H9 (cell line): ENCODE data around the gene RPS14. TPM values are rescaled to one million over a fixed set of nuclear protein-coding genes. Genes with fewer than 3 reads are reported as not detected.
A peak's percentile ranks its signal among the peaks of the same experiment; 100 is the strongest.

Experiments used
- DNase-seq: peaks from one replicate; pipeline ENCODE4 v3.0.0-alpha.2; 2017
- H2AFZ ChIP-seq: one replicate; pipeline ENCODE4 v1.6.1; 2013; ENCODE audit warnings: mild to moderate bottlenecking, low read length, control low read depth, moderate library complexity
- H2AK5ac ChIP-seq: 2 replicates; pipeline ENCODE4 v1.6.1; 2013; ENCODE audit warnings: low read length, control low read depth, mixed read lengths; ENCODE audit not compliant: insufficient read length
- H2BK120ac ChIP-seq: one replicate; pipeline ENCODE4 v1.6.1; 2013; ENCODE audit warnings: low read depth, mild to moderate bottlenecking, low read length, control low read depth, inconsistent platforms; ENCODE audit not compliant: poor library complexity, severe bottlenecking
- H2BK12ac ChIP-seq: 2 replicates; pipeline ENCODE4 v1.6.1; 2013; ENCODE audit warnings: low read length, control low read depth, mixed read lengths, low read depth; ENCODE audit not compliant: insufficient read length
- H2BK15ac ChIP-seq: 2 replicates; pipeline ENCODE4 v1.6.1; 2013; ENCODE audit warnings: low read depth, low read length, control low read depth
- H2BK20ac ChIP-seq: one replicate; pipeline ENCODE4 v1.6.1; 2013; ENCODE audit warnings: low read depth, mild to moderate bottlenecking, low read length, control low read depth, inconsistent platforms; ENCODE audit not compliant: poor library complexity, severe bottlenecking
- H2BK5ac ChIP-seq: 2 replicates; pipeline ENCODE4 v1.6.1; 2013; ENCODE audit warnings: low read length, control low read depth, mixed read lengths; ENCODE audit not compliant: insufficient read length
- H3K14ac ChIP-seq: 2 replicates; pipeline ENCODE4 v1.6.1; 2013; ENCODE audit warnings: low read length, control low read depth; ENCODE audit not compliant: insufficient read depth
- H3K18ac ChIP-seq: 2 replicates; pipeline ENCODE4 v1.6.1; 2013; ENCODE audit warnings: low read depth, mild to moderate bottlenecking, mixed read lengths, low read length, control low read depth; ENCODE audit not compliant: insufficient read length
- H3K23ac ChIP-seq: 2 replicates; pipeline ENCODE4 v1.6.1; 2013; ENCODE audit warnings: low read length, control low read depth, mixed read lengths, low read depth; ENCODE audit not compliant: insufficient read length
- H3K23me2 ChIP-seq: 2 replicates; pipeline ENCODE4 v1.6.1; 2013; ENCODE audit warnings: low read depth, mild to moderate bottlenecking, mixed read lengths, low read length, control low read depth; ENCODE audit not compliant: insufficient read length, poor library complexity, severe bottlenecking
- H3K27ac ChIP-seq: 2 replicates; pipeline ENCODE4 v1.5.1; 2013; ENCODE audit warnings: low read length, control low read depth, mixed read lengths, low read depth; ENCODE audit not compliant: insufficient read length
- H3K27me3 ChIP-seq: 2 replicates; pipeline ENCODE4 v1.6.1; 2013; ENCODE audit warnings: low read length, control low read depth, inconsistent platforms; ENCODE audit not compliant: insufficient read depth
- H3K4ac ChIP-seq: 2 replicates; pipeline ENCODE4 v1.6.1; 2013; ENCODE audit warnings: low read depth, mild to moderate bottlenecking, control low read depth, inconsistent platforms, low read length, moderate library complexity
- H3K4me1 ChIP-seq: 2 replicates; pipeline ENCODE4 v1.6.1; 2013; ENCODE audit warnings: low read length, control low read depth, inconsistent platforms; ENCODE audit not compliant: insufficient read depth
- H3K4me2 ChIP-seq: 2 replicates; pipeline ENCODE4 v1.6.1; 2013; ENCODE audit warnings: low read length, control low read depth, mixed read lengths; ENCODE audit not compliant: insufficient read length, insufficient read depth
- H3K56ac ChIP-seq: 2 replicates; pipeline ENCODE4 v1.6.1; 2013; ENCODE audit warnings: low read depth, mild to moderate bottlenecking, mixed read lengths, low read length, control low read depth; ENCODE audit not compliant: insufficient read length
- H3K79me1 ChIP-seq: 2 replicates; pipeline ENCODE4 v1.6.1; 2013; ENCODE audit warnings: low read depth, mild to moderate bottlenecking, moderate library complexity, low read length, control low read depth, inconsistent platforms; ENCODE audit not compliant: insufficient read depth, poor library complexity, severe bottlenecking
- H3K79me2 ChIP-seq: 2 replicates; pipeline ENCODE4 v1.6.1; 2013; ENCODE audit warnings: low read length, control low read depth, inconsistent platforms; ENCODE audit not compliant: insufficient read depth
- H3K9ac ChIP-seq: 2 replicates; pipeline ENCODE4 v1.6.1; 2013; ENCODE audit warnings: low read length, control low read depth, mixed read lengths; ENCODE audit not compliant: insufficient read length; ENCODE audit errors: extremely low read depth
- H3K9me3 ChIP-seq: one replicate; pipeline ENCODE4 v1.6.1; 2013; ENCODE audit warnings: low read depth, low read length, inconsistent platforms; ENCODE audit not compliant: control insufficient read depth
- H3T11ph ChIP-seq: one replicate; pipeline ENCODE4 v1.6.1; 2013; ENCODE audit warnings: mild to moderate bottlenecking, low read length, control low read depth, inconsistent platforms
- H4K20me1 ChIP-seq: one replicate; pipeline ENCODE4 v1.6.1; 2013; ENCODE audit not compliant: control insufficient read depth, insufficient read length, insufficient read depth
- H4K5ac ChIP-seq: 2 replicates; pipeline ENCODE4 v1.6.1; 2013; ENCODE audit warnings: low read depth, mild to moderate bottlenecking, mixed read lengths, low read length, control low read depth; ENCODE audit not compliant: insufficient read length
- H4K8ac ChIP-seq: replicated peaks from 2 replicates; pipeline ENCODE4 v1.6.1; 2013; ENCODE audit warnings: low read length, control low read depth, mixed read lengths, low read depth; ENCODE audit not compliant: insufficient read length
- H4K91ac ChIP-seq: 2 replicates; pipeline ENCODE4 v1.6.1; 2013; ENCODE audit warnings: low read depth, mild to moderate bottlenecking, moderate library complexity, mixed read lengths, low read length, control low read depth; ENCODE audit not compliant: insufficient read length
- H3K27ac Mint-ChIP-seq, 3 experiments: 2 replicates in 2 of 3; 3 replicates in 1 of 3; pipeline ENCODE4 v1.8.0; 2020 to 2021; ENCODE audit warnings: mixed read lengths in 3 of 3, mild to moderate bottlenecking in 1 of 3, moderate library complexity in 1 of 3
- H3K27me3 Mint-ChIP-seq: 2 replicates; pipeline ENCODE4 v1.8.0; 2021; ENCODE audit warnings: low read depth, mild to moderate bottlenecking, moderate library complexity, mixed read lengths
- H3K36me3 Mint-ChIP-seq, 3 experiments: 2 replicates in 2 of 3; 3 replicates in 1 of 3; pipeline ENCODE4 v1.8.0; 2020 to 2021; ENCODE audit warnings: low read depth in 3 of 3, mixed read lengths in 3 of 3; ENCODE audit not compliant: insufficient read depth in 1 of 3
- H3K4me1 Mint-ChIP-seq, 2 experiments: 2 replicates each; pipeline ENCODE4 v1.8.0; 2020; ENCODE audit warnings: mixed read lengths in 2 of 2
- H3K4me3 Mint-ChIP-seq, 2 experiments: 2 replicates in 1 of 2; 3 replicates in 1 of 2; pipeline ENCODE4 v1.8.0; 2020 to 2021; ENCODE audit warnings: mild to moderate bottlenecking in 2 of 2, mixed read lengths in 2 of 2, moderate library complexity in 1 of 2
- H3K9me3 Mint-ChIP-seq, 2 experiments: 2 replicates in 1 of 2; 3 replicates in 1 of 2; pipeline ENCODE4 v1.8.0; 2020; ENCODE audit warnings: mild to moderate bottlenecking in 2 of 2, mixed read lengths in 2 of 2, moderate library complexity in 1 of 2
- WGBS: extraction: QIAGEN DNeasy Blood & Tissue Kit; methylation state at CpG from one replicate; pipeline ENCODE4 v1.1.7; 2013; ENCODE audit warnings: missing lambda C conversion rate, low lambda C conversion rate, mixed read lengths; ENCODE audit not compliant: insufficient read length; ENCODE audit errors: extremely low coverage; 5-methylcytosine and 5-hydroxymethylcytosine counted together
- total RNA-seq: library from RNA; stranded (reverse); gene quantifications from 2 replicates; pipeline ENCODE4 v1.2.1, GENCODE V29; 2021
- TF ChIP-seq, protein P1 (sequence below): fragments of 200-600 bp; sonication (generic); conservative IDR thresholded peaks from 3 replicates; pipeline ENCODE4 v1.8.0; 2021; ENCODE audit warnings: antibody characterized with exemption, mild to moderate bottlenecking

Gene RPS14
- total RNA-seq, 1 experiment from 2014 or later = 2,533 TPM

DNA sequence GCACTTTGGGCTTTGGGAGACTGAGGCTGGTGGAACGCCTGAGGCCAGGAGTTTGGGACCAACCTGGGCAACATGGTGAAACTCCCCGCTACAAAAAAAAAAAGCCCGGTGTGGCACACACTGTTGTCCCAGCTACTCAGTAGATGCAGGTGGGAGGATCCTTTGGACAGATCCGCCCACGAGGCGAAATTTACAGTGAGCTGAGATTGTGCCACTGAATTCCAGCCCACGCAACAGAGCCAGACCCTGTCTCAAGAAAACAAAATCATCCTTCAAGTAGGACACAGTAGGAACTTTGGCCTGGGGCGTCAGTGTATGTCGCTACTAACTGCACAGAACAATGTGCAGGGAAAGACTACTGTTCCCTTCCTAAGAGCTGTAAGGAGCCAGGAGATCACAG lies 4.8 kb downstream of the RPS14 start:
- no peak overlapping the region for H3K27ac ChIP-seq
- H3K14ac ChIP-seq = no peak overlapping the region
- H3K9me3 Mint-ChIP-seq = no peaks in the 10 kb centered on the region; a peak in 3 of 5 replicates
- TF ChIP-seq, protein P1, sequence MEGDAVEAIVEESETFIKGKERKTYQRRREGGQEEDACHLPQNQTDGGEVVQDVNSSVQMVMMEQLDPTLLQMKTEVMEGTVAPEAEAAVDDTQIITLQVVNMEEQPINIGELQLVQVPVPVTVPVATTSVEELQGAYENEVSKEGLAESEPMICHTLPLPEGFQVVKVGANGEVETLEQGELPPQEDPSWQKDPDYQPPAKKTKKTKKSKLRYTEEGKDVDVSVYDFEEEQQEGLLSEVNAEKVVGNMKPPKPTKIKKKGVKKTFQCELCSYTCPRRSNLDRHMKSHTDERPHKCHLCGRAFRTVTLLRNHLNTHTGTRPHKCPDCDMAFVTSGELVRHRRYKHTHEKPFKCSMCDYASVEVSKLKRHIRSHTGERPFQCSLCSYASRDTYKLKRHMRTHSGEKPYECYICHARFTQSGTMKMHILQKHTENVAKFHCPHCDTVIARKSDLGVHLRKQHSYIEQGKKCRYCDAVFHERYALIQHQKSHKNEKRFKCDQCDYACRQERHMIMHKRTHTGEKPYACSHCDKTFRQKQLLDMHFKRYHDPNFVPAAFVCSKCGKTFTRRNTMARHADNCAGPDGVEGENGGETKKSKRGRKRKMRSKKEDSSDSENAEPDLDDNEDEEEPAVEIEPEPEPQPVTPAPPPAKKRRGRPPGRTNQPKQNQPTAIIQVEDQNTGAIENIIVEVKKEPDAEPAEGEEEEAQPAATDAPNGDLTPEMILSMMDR = no peak
- H2BK20ac ChIP-seq = no peak overlapping the region
- no peak overlapping the region for H3K4me3 Mint-ChIP-seq
- no peak overlapping the region for H3K9ac ChIP-seq
- no peak overlapping the region for H3K23ac ChIP-seq
- H3K27ac Mint-ChIP-seq = peak overlapping the region in 1 of 3 experiments; percentile 91; a peak in 2 of 7 replicates
- no peaks in the 10 kb centered on the region for H3K27me3 Mint-ChIP-seq
- H2BK12ac ChIP-seq = no peak overlapping the region
- peaks cover 62 to 64% (median 63%) of the 10 kb centered on the region in 3 experiments for H3K36me3 Mint-ChIP-seq
- H2BK120ac ChIP-seq = no peak overlapping the region
- H3K79me2 ChIP-seq = peaks cover 16% of the 10 kb centered on the region; the same call in 1 of the 2 replicates
- no peak overlapping the region for H3K4me2 ChIP-seq
- no peaks in the 10 kb centered on the region for H3K4me1 ChIP-seq
- H2AK5ac ChIP-seq = no peak overlapping the region
- H4K20me1 ChIP-seq = no peaks in the 10 kb centered on the region
- H4K8ac ChIP-seq = no peak overlapping the region
- peaks cover 30 to 49% of the 10 kb centered on the region in 2 experiments for H3K4me1 Mint-ChIP-seq
- no peaks in the 10 kb centered on the region for H3K9me3 ChIP-seq
- H3K27me3 ChIP-seq = no peaks in the 10 kb centered on the region
- no CpG with 5 or more reads among the region's 9 CpGs for WGBS
- no peak overlapping the region for H3K4ac ChIP-seq
- no peak overlapping the region for H4K91ac ChIP-seq
- H3K79me1 ChIP-seq = peaks cover 3% of the 10 kb centered on the region
- H2BK5ac ChIP-seq = no peak overlapping the region
- no peak overlapping the region for H3T11ph ChIP-seq
- H2BK15ac ChIP-seq = no peak overlapping the region
- no peak overlapping the region for H3K18ac ChIP-seq
- no peak for DNase-seq
- H4K5ac ChIP-seq = no peak overlapping the region
- no peak overlapping the region for H3K56ac ChIP-seq
- H3K23me2 ChIP-seq = peaks cover 8% of the 10 kb centered on the region
- H2AFZ ChIP-seq = no peak overlapping the region
